Measurements from ENCODE around the gene RAB43.

GRCh38 chr3:129085818-129086217, 35.8 kb downstream of the RAB43 start:
- TF ChIP-seq, protein P1, sequence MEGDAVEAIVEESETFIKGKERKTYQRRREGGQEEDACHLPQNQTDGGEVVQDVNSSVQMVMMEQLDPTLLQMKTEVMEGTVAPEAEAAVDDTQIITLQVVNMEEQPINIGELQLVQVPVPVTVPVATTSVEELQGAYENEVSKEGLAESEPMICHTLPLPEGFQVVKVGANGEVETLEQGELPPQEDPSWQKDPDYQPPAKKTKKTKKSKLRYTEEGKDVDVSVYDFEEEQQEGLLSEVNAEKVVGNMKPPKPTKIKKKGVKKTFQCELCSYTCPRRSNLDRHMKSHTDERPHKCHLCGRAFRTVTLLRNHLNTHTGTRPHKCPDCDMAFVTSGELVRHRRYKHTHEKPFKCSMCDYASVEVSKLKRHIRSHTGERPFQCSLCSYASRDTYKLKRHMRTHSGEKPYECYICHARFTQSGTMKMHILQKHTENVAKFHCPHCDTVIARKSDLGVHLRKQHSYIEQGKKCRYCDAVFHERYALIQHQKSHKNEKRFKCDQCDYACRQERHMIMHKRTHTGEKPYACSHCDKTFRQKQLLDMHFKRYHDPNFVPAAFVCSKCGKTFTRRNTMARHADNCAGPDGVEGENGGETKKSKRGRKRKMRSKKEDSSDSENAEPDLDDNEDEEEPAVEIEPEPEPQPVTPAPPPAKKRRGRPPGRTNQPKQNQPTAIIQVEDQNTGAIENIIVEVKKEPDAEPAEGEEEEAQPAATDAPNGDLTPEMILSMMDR (conservative IDR thresholded peaks at IDR 0.05; ENCODE audit: low read length): no peak
- TF ChIP-seq EZH2phosphoT487 (IDR thresholded peaks at IDR 0.05; ENCODE audit: borderline replicate concordance, low read depth, low read length): no peak
